SU-DHL-6 (cell line): ENCODE data around the gene IFNG-AS1.

ENCODE experiments used
- EZH2phosphoT487 ChIP-seq: fragments of 200-600 bp; sonication (generic), shearing (Covaris generic); conservative IDR thresholded peaks from 2 replicates; pipeline ENCODE4 v1.6.1; 2018; ENCODE audit warnings: mild to moderate bottlenecking, antibody characterized with exemption, low read length, moderate library complexity, mixed read lengths
- TF ChIP-seq, protein P1 (sequence below): fragments of 200-600 bp; sonication (generic); IDR thresholded peaks from one replicate; pipeline ENCODE4 v1.5.1; 2017; ENCODE audit warnings: antibody characterized with exemption, mild to moderate bottlenecking, low read length, moderate library complexity; ENCODE audit not compliant: insufficient read depth, poor library complexity, severe bottlenecking

- TF ChIP-seq, protein P1, sequence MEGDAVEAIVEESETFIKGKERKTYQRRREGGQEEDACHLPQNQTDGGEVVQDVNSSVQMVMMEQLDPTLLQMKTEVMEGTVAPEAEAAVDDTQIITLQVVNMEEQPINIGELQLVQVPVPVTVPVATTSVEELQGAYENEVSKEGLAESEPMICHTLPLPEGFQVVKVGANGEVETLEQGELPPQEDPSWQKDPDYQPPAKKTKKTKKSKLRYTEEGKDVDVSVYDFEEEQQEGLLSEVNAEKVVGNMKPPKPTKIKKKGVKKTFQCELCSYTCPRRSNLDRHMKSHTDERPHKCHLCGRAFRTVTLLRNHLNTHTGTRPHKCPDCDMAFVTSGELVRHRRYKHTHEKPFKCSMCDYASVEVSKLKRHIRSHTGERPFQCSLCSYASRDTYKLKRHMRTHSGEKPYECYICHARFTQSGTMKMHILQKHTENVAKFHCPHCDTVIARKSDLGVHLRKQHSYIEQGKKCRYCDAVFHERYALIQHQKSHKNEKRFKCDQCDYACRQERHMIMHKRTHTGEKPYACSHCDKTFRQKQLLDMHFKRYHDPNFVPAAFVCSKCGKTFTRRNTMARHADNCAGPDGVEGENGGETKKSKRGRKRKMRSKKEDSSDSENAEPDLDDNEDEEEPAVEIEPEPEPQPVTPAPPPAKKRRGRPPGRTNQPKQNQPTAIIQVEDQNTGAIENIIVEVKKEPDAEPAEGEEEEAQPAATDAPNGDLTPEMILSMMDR = no peak
- TF ChIP-seq EZH2phosphoT487 = no peak
Measured at GRCh38 chr12:67957383-67957782, 31.9 kb upstream of the IFNG-AS1 start.
